Frontal cortex (tissue), 4 donors: ENCODE data around the gene SFRP2. TPM values are rescaled to one million over a fixed set of nuclear protein-coding genes. Genes with fewer than 3 reads are reported as not detected.
A peak's percentile ranks its signal among the peaks of the same experiment; 100 is the strongest.

Experiments used
- DNase-seq, 2 donors: peaks; one replicate each; pipeline ENCODE4 v3.0.0; 2012; ENCODE audit warnings: low spot score in 2 of 2
- FAIRE-seq: peaks from 2 replicates; lab custom pipeline; 2012; peaks lifted over from hg19 to GRCh38; lab: Jason Lieb, UNC
- total RNA-seq: library from RNA; depleted of rRNA; stranded (reverse); fragments of >200 nt; gene quantifications from one replicate; pipeline ENCODE4 v1.2.3, GENCODE V29; 2014
- donor health status: control.
- donor health status: control.
- donor health status: control.

The SFRP2 gene
- total RNA-seq = 0.82 TPM

GRCh38 chr4:153788413-153789276, at the start of gene SFRP2:
TSS of gene SFRP2 (minus strand) at chr4:153789083. CDS start at chr4:153788835, 248 bp downstream.
- peak; percentile 27 to 41 for DNase-seq
- no peak for FAIRE-seq

GRCh38 chr4:153838564-153838963, 49.7 kb upstream of the SFRP2 start:
- FAIRE-seq (no peak), DNase-seq (no peak)

- DNase-seq = no peak
- no peak for FAIRE-seq
These were observed 46.0 kb upstream of the SFRP2 start for GRCh38 chr4:153834901-153835300.

GRCh38 chr4:153832720-153833287, 43.9 kb upstream of the SFRP2 start:
- FAIRE-seq = no peak

GRCh38 chr4:153832054-153832453, 43.2 kb upstream of the SFRP2 start:
- no peak for DNase-seq
- no peak for FAIRE-seq

More at GRCh38 chr4:153832720-153833287, 43.9 kb upstream of the SFRP2 start:
- no peak for DNase-seq

- DNase-seq = no peak
These were observed 42.4 kb upstream of the SFRP2 start for GRCh38 chr4:153831245-153831644.

GRCh38 chr4:153825691-153826090, 36.8 kb upstream of the SFRP2 start:
- FAIRE-seq (no peak), DNase-seq (no peak)

More at GRCh38 chr4:153831245-153831644, 42.4 kb upstream of the SFRP2 start:
- FAIRE-seq = no peak

- DNase-seq (no peak), FAIRE-seq (no peak)
These were observed 36.2 kb upstream of the SFRP2 start for GRCh38 chr4:153825126-153825525.

- no peak for DNase-seq
- FAIRE-seq = no peak
These were observed 35.6 kb upstream of the SFRP2 start for GRCh38 chr4:153824501-153824900.

GRCh38 chr4:153823483-153823882, 34.6 kb upstream of the SFRP2 start:
- DNase-seq = no peak
- no peak for FAIRE-seq

- no peak for DNase-seq
- no peak for FAIRE-seq
These were observed 33.4 kb upstream of the SFRP2 start for GRCh38 chr4:153822316-153822715.

GRCh38 chr4:153817466-153817865, 28.6 kb upstream of the SFRP2 start:
- FAIRE-seq (no peak), DNase-seq (no peak)

- DNase-seq (no peak), FAIRE-seq (no peak)
These were observed 27.7 kb upstream of the SFRP2 start for GRCh38 chr4:153816542-153816941.

GRCh38 chr4:153814789-153815188, 25.9 kb upstream of the SFRP2 start:
- FAIRE-seq = no peak
- no peak for DNase-seq

GRCh38 chr4:153809916-153810810, 21.3 kb upstream of the SFRP2 start:
- no peak for FAIRE-seq
- DNase-seq = no peak

- DNase-seq (no peak), FAIRE-seq (no peak)
These were observed 20.4 kb upstream of the SFRP2 start for GRCh38 chr4:153809307-153809706.

- FAIRE-seq = no peak
- no peak for DNase-seq
These were observed 19.3 kb upstream of the SFRP2 start for GRCh38 chr4:153808175-153808574.

GRCh38 chr4:153806073-153806472, 17.2 kb upstream of the SFRP2 start:
- no peak for DNase-seq
- no peak for FAIRE-seq

- DNase-seq (no peak), FAIRE-seq (no peak)
These were observed 15.8 kb upstream of the SFRP2 start for GRCh38 chr4:153804722-153805121.

GRCh38 chr4:153799694-153800074, 10.8 kb upstream of the SFRP2 start:
- DNase-seq (no peak), FAIRE-seq (no peak)
